H1 (cell line): ENCODE data around the gene PPP1R12A. TPM values are rescaled to one million over a fixed set of nuclear protein-coding genes. Genes with fewer than 3 reads are reported as not detected.

Experiments used
- CTCF ChIA-PET: fragments of 300-600 bp; sonication (Branson Sonifier 250); formaldehyde crosslinking; loops from one replicate; lab custom pipeline; 2021; ENCODE audit not compliant: partially characterized antibody; lab: Charles Lee
- POLR2A ChIA-PET: fragments of 300-600 bp; sonication (Branson Sonifier 250); formaldehyde crosslinking; loops from one replicate; lab custom pipeline; 2021; ENCODE audit warnings: inconsistent platforms; ENCODE audit not compliant: partially characterized antibody; lab: Charles Lee
- DNase-seq, 2 experiments: peaks; one replicate each; pipeline versions ENCODE4 v3.0.0 to v3.0.0-alpha.2; 2010 to 2022; ENCODE audit warnings: low spot score in 2 of 2, low read depth in 1 of 2, mixed read lengths in 1 of 2
- FAIRE-seq: peaks from 2 replicates; lab custom pipeline; 2011; peaks lifted over from hg19 to GRCh38; lab: Jason Lieb, UNC
- H2AFZ ChIP-seq: 2 replicates; pipeline ENCODE4 v1.8.1; 2012; ENCODE audit warnings: low read length, inconsistent platforms
- H2AK5ac ChIP-seq: 2 replicates; pipeline ENCODE4 v1.6.1; 2013; ENCODE audit warnings: low read depth, low read length
- H2BK120ac ChIP-seq: replicated peaks from 2 replicates; pipeline ENCODE3; 2013; ENCODE audit warnings: low read depth, low read length, inconsistent platforms
- H2BK12ac ChIP-seq: 2 replicates; pipeline ENCODE4 v1.6.1; 2013; ENCODE audit warnings: low read depth, low read length
- H2BK15ac ChIP-seq: 2 replicates; pipeline ENCODE4 v1.6.1; 2013; ENCODE audit warnings: low read length
- H2BK20ac ChIP-seq: 2 replicates; pipeline ENCODE4 v1.6.1; 2013; ENCODE audit warnings: low read length
- H2BK5ac ChIP-seq: 2 replicates; pipeline ENCODE4 v1.6.1; 2013; ENCODE audit warnings: low read depth, low read length
- H3K14ac ChIP-seq: 2 replicates; pipeline ENCODE4 v1.6.1; 2013; ENCODE audit warnings: inconsistent platforms; ENCODE audit not compliant: insufficient read length
- H3K18ac ChIP-seq: 2 replicates; pipeline ENCODE4 v1.6.1; 2013; ENCODE audit warnings: low read length; ENCODE audit errors: extremely low read depth
- H3K23ac ChIP-seq: 2 replicates; pipeline ENCODE4 v1.6.1; 2013; ENCODE audit warnings: inconsistent platforms; ENCODE audit not compliant: insufficient read length
- H3K23me2 ChIP-seq: 2 replicates; pipeline ENCODE4 v1.6.1; 2013; ENCODE audit warnings: low read depth, low read length
- H3K27ac ChIP-seq: 2 replicates; pipeline ENCODE4 v1.6.1; 2011; ENCODE audit warnings: low read depth, low read length, inconsistent platforms
- H3K27me3 ChIP-seq, 4 experiments: replicated peaks in 1 of 4; 1 replicate in 1 of 4; 2 replicates in 3 of 4; pipeline versions ENCODE4 v1.6.1 to v1.8.1; 2011 to 2013; ENCODE audit warnings: low read length in 3 of 4, mild to moderate bottlenecking in 3 of 4, inconsistent platforms in 2 of 4, mixed read lengths in 2 of 4, moderate library complexity in 1 of 4; ENCODE audit not compliant: control insufficient read depth in 3 of 4, insufficient read depth in 3 of 4; ENCODE audit errors: extremely low read depth in 1 of 4
- H3K36me3 ChIP-seq, 4 experiments: 2 replicates each; pipeline versions ENCODE4 v1.6.1 to v1.8.1; 2011 to 2013; ENCODE audit warnings: mild to moderate bottlenecking in 4 of 4, low read length in 3 of 4, moderate library complexity in 2 of 4, control low read depth in 1 of 4, inconsistent platforms in 1 of 4; ENCODE audit not compliant: insufficient read depth in 4 of 4, control insufficient read depth in 2 of 4
- H3K4ac ChIP-seq: replicated peaks from 2 replicates; pipeline ENCODE3; 2013; ENCODE audit warnings: low read length, low read depth, mixed read lengths, inconsistent platforms; ENCODE audit not compliant: insufficient read length
- H3K4me1 ChIP-seq, 4 experiments: replicated peaks in 1 of 4; 1 replicate in 1 of 4; 2 replicates in 3 of 4; pipeline versions ENCODE4 v1.6.1 to v1.8.1; 2011 to 2013; ENCODE audit warnings: low read length in 3 of 4, inconsistent platforms in 2 of 4, mixed read lengths in 1 of 4; ENCODE audit not compliant: insufficient read depth in 4 of 4, control insufficient read depth in 3 of 4
- H3K4me2 ChIP-seq, 2 experiments: 2 replicates each; pipeline versions ENCODE4 v1.6.1 to v1.8.1; 2011 to 2013; ENCODE audit warnings: low read depth in 2 of 2, low read length in 2 of 2, control low read depth in 1 of 2, inconsistent platforms in 1 of 2, mild to moderate bottlenecking in 1 of 2; ENCODE audit not compliant: insufficient read depth in 1 of 2
- H3K4me3 ChIP-seq, 4 experiments: fragments of 200-600, 300-600 bp in 1 of 4; sonication (generic), shearing (Covaris generic), sonication (Bioruptor Twin) in 1 of 4; 2 replicates each; pipeline versions ENCODE4 v1.5.1 to v1.8.1; 2011 to 2016; ENCODE audit warnings: low read length in 4 of 4, low read depth in 3 of 4, control low read depth in 2 of 4, inconsistent platforms in 2 of 4, mild to moderate bottlenecking in 2 of 4, mixed read lengths in 1 of 4, moderate library complexity in 1 of 4; ENCODE audit not compliant: insufficient read depth in 2 of 4; ENCODE audit errors: extremely low read depth in 1 of 4
- H3K56ac ChIP-seq: replicated peaks from 2 replicates; pipeline ENCODE3; 2013; ENCODE audit warnings: low read depth, mild to moderate bottlenecking, mixed read lengths, low read length, inconsistent platforms; ENCODE audit not compliant: insufficient read length
- H3K79me1 ChIP-seq: 2 replicates; pipeline ENCODE4 v1.6.1; 2013; ENCODE audit warnings: low read depth, low read length, control low read depth
- H3K79me2 ChIP-seq, 2 experiments: 2 replicates each; pipeline versions ENCODE4 v1.6.1 to v1.8.1; 2012 to 2013; ENCODE audit warnings: low read length in 2 of 2, mild to moderate bottlenecking in 2 of 2, inconsistent platforms in 1 of 2; ENCODE audit not compliant: insufficient read depth in 2 of 2, control insufficient read depth in 1 of 2
- H3K9ac ChIP-seq, 4 experiments: replicated peaks in 1 of 4; 1 replicate in 1 of 4; 2 replicates in 3 of 4; pipeline versions ENCODE4 v1.6.1 to v1.8.1; 2011 to 2013; ENCODE audit warnings: low read depth in 3 of 4, low read length in 3 of 4, control low read depth in 2 of 4, mild to moderate bottlenecking in 2 of 4, moderate library complexity in 2 of 4, inconsistent platforms in 1 of 4; ENCODE audit errors: extremely low read depth in 1 of 4
- H3K9me3 ChIP-seq, 2 experiments: 2 replicates each; pipeline versions ENCODE4 v1.6.1 to v1.8.1; 2012 to 2013; ENCODE audit warnings: mild to moderate bottlenecking in 2 of 2, moderate library complexity in 2 of 2, control low read depth in 1 of 2, inconsistent platforms in 1 of 2, low read depth in 1 of 2, low read length in 1 of 2, mixed read lengths in 1 of 2; ENCODE audit not compliant: insufficient read depth in 2 of 2
- H4K20me1 ChIP-seq, 2 experiments: replicated peaks in 1 of 2; 2 replicates each; pipeline versions ENCODE3 to v1.8.1; 2011 to 2013; ENCODE audit warnings: inconsistent platforms in 2 of 2, low read length in 2 of 2, mild to moderate bottlenecking in 1 of 2; ENCODE audit not compliant: insufficient read depth in 2 of 2, control insufficient read depth in 1 of 2
- H4K5ac ChIP-seq: 2 replicates; pipeline ENCODE4 v1.6.1; 2013; ENCODE audit warnings: low read length, low read depth, mixed read lengths, inconsistent platforms; ENCODE audit not compliant: insufficient read length
- H4K8ac ChIP-seq: 2 replicates; pipeline ENCODE4 v1.8.0; 2013; ENCODE audit warnings: mild to moderate bottlenecking, moderate library complexity, low read length, inconsistent platforms; ENCODE audit not compliant: insufficient read depth; ENCODE audit errors: extremely low read depth
- H4K91ac ChIP-seq: replicated peaks from 2 replicates; pipeline ENCODE3; 2013; ENCODE audit warnings: low read length, mixed read lengths, inconsistent platforms; ENCODE audit not compliant: insufficient read length
- BACH1 ChIP-seq: IDR thresholded peaks from 2 replicates; pipeline ENCODE4 v1.6.1; 2012; ENCODE audit warnings: low read length, improper control_type of control experiment
- EGR1 ChIP-seq: IDR thresholded peaks from 2 replicates; pipeline ENCODE4 v1.6.1; 2011; ENCODE audit warnings: low read depth, low read length, borderline replicate concordance
- WGBS, 2 experiments: shearing (Covaris generic) in 1 of 2; methylation state at CpG; one replicate each; pipeline versions ENCODE4 v1.1.6 to v1.1.7; 2013 to 2015; ENCODE audit warnings: low lambda C conversion rate in 2 of 2, mixed read lengths in 2 of 2, inconsistent platforms in 1 of 2, low coverage in 1 of 2, missing lambda C conversion rate in 1 of 2; ENCODE audit not compliant: insufficient replicate concordance in 2 of 2, insufficient coverage in 1 of 2, insufficient read length in 1 of 2; ENCODE audit errors: extremely low coverage in 1 of 2, missing lambda C conversion rate in 1 of 2; 5-methylcytosine and 5-hydroxymethylcytosine counted together
- polyA plus RNA-seq, 7 experiments: library from polyadenylated mRNA; depleted of rRNA in 3 of 7; stranded (reverse) in 5 of 7; unstranded in 2 of 7; fragments of >200 nt in 5 of 7; fragments of 200-250 nt in 2 of 7; gene quantifications; 1 replicate in 5 of 7; 2 replicates in 1 of 7; 4 replicates in 1 of 7; pipeline versions ENCODE4 v1.2.1 to v1.2.3, GENCODE V29; 2011 to 2013; ENCODE audit warnings: missing spikeins in 2 of 7, mixed read lengths in 2 of 7
- total RNA-seq: library from RNA; stranded (reverse); fragmentation: NEBNext Ultra II Directional; extraction: Animal tissue kit (Norgen Biotek cat#: 25700); gene quantifications from 2 replicates; pipeline ENCODE4 v1.2.1, GENCODE V29; 2021

The PPP1R12A gene
- total and polyA plus RNA-seq, 2 of the 8 experiments (the other 6 are each of a cell fraction or from before 2014, with no cell fraction given) = 14.7 to 81.5 TPM

- 85% methylated on average over 3 of the region's 3 CpGs; no CpG with 5 or more reads in 1 of the 2 experiments for WGBS, 2 experiments
- H3K79me2 ChIP-seq = peaks cover 0 to 26% of the 10 kb centered on the region in 2 experiments; a peak in 2 of 4 replicates
- ChIA-PET CTCF (interaction anchor here (0.6 to 0.9 kb wide), 2 partner anchors 25 to 102 kb away, joined by 3 read pairs; no protein-coding TSS in a partner anchor), POLR2A (no interaction called here)
- DNase-seq (no peak), FAIRE-seq (no peak)
- H3K23ac ChIP-seq = no peak overlapping the region
- peaks cover 2 to 19% (median 11%) of the 10 kb centered on the region in 4 experiments; a peak in 5 of 8 replicates for H3K36me3 ChIP-seq
- peaks cover 0 to 1% of the 10 kb centered on the region in 2 experiments for H4K20me1 ChIP-seq
- no peak overlapping the region for H3K27ac ChIP-seq
- H3K4ac ChIP-seq = no peak overlapping the region
- H4K5ac ChIP-seq = no peak overlapping the region
- H3K27me3 ChIP-seq = no peaks in the 10 kb centered on the region
- H3K4me3 ChIP-seq = no peak overlapping the region
- H2AFZ ChIP-seq = no peak overlapping the region
- H2BK12ac ChIP-seq = no peak overlapping the region
- H4K8ac ChIP-seq = no peak overlapping the region
- H3K23me2 ChIP-seq = no peaks in the 10 kb centered on the region
- H2BK15ac ChIP-seq = no peak overlapping the region
- no peak overlapping the region for H3K9ac ChIP-seq
- H2BK120ac ChIP-seq = no peak overlapping the region
- peaks cover 7 to 15% of the 10 kb centered on the region in 2 experiments; a peak in 3 of 4 replicates for H3K9me3 ChIP-seq
- no peak for TF ChIP-seq BACH1
- no peak for TF ChIP-seq EGR1
- no peak overlapping the region for H4K91ac ChIP-seq
- no peak overlapping the region for H3K56ac ChIP-seq
- H3K14ac ChIP-seq = no peak overlapping the region
- H2AK5ac ChIP-seq = no peak overlapping the region
- H2BK5ac ChIP-seq = no peak overlapping the region
- H2BK20ac ChIP-seq = no peak overlapping the region
- no peak overlapping the region for H3K4me2 ChIP-seq
- H3K18ac ChIP-seq = no peak overlapping the region
- H3K4me1 ChIP-seq = peaks cover 0 to 3% (median 2%) of the 10 kb centered on the region in 4 experiments; a peak in 3 of 7 replicates
- no peaks in the 10 kb centered on the region; the same call in 1 of the 2 replicates for H3K79me1 ChIP-seq
Measured at GRCh38 chr12:79843978-79844377, 90.9 kb downstream of the PPP1R12A start.
